ENCODE measurements around the gene CPTP.

DNA sequence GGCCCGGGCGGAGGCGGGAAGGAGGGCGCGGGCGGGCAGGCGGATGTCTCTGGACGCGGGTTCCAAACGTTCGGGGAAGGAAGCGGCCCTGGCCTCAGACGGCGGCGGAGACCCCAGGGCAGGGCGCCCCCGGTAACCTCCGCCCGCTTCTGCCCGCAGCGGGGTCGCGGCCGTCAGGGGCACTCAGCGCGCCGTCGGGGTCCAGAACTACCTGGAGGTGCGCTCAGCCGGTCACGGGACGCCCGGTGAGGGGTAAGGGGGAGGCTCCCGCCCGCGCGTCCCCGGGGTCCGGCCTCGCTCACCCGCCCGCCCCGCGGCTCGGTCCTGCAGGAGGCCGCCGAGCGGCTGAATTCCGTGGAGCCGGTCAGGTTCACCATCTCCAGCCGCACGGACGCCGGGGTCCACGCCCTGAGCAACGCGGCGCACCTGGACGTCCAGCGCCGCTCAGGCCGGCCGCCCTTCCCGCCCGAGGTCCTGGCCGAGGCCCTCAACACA, 15.8 kb upstream of the CPTP start:
- TF ChIP-seq, protein P1, sequence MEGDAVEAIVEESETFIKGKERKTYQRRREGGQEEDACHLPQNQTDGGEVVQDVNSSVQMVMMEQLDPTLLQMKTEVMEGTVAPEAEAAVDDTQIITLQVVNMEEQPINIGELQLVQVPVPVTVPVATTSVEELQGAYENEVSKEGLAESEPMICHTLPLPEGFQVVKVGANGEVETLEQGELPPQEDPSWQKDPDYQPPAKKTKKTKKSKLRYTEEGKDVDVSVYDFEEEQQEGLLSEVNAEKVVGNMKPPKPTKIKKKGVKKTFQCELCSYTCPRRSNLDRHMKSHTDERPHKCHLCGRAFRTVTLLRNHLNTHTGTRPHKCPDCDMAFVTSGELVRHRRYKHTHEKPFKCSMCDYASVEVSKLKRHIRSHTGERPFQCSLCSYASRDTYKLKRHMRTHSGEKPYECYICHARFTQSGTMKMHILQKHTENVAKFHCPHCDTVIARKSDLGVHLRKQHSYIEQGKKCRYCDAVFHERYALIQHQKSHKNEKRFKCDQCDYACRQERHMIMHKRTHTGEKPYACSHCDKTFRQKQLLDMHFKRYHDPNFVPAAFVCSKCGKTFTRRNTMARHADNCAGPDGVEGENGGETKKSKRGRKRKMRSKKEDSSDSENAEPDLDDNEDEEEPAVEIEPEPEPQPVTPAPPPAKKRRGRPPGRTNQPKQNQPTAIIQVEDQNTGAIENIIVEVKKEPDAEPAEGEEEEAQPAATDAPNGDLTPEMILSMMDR (IDR thresholded peaks at IDR 0.05), result no peak
- no peak for TF ChIP-seq POLR2AphosphoS5 (IDR thresholded peaks at IDR 0.05)
